AG04449 (cell line): ENCODE data around the gene S100A13.

Experiments
- CTCF ChIA-PET: fragments of 350-600 bp; formaldehyde crosslinking; extraction: SDS; loops from one replicate; lab custom pipeline; 2021; ENCODE audit warnings: antibody characterized with exemption; lab: Yijun Ruan, JAX
- POLR2A ChIA-PET: fragments of 400-600, 350-600 bp; formaldehyde crosslinking; extraction: SDS; loops from one replicate; lab custom pipeline; 2020; ENCODE audit warnings: antibody characterized with exemption, inconsistent platforms; lab: Yijun Ruan, JAX
- DNase-seq: peaks from one replicate; pipeline ENCODE4 v3.0.0-alpha.2; 2010; ENCODE audit warnings: low read depth, low spot score
- H3K4me3 ChIP-seq: 2 replicates; pipeline ENCODE4 v1.5.1; 2011; ENCODE audit warnings: low read depth, mild to moderate bottlenecking, control low read depth, low read length
- TF ChIP-seq, protein P1 (sequence below): IDR thresholded peaks from one replicate; pipeline ENCODE4 v1.5.1; 2011; ENCODE audit warnings: mild to moderate bottlenecking, moderate library complexity, low read length, control low read depth, inconsistent platforms; ENCODE audit not compliant: insufficient read depth; ENCODE audit errors: missing control alignments

Gene S100A13

DNA sequence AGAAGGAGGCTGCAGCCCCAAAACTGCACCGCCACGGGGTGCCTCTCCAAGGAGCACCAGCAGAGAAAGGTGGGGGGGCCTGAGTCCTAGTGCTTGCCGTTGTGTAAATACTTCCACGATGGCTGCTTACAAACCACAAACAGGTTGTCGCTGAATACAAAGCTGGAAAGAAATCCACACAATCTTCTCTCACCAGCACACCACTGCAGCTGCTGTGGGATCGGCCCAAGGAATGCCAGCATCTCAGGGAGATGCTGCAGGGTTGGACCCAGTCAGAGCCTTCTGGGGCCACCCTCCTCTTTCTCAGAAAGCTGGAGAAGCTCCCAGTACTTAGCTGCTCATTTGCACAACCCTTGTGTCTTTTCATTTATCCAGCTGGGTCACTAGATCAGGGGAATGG is 8.1 kb downstream of the S100A13 start:
- H3K4me3 ChIP-seq = no peak overlapping the region
- POLR2A ChIA-PET = interaction anchor here (0.6 to 9.4 kb wide), 5 partner anchors 8 to 87 kb away, joined by 3 to 127 read pairs (median 3); partner anchors contain the start of genes CHTOP, S100A13 and S100A6
- TF ChIP-seq, protein P1, sequence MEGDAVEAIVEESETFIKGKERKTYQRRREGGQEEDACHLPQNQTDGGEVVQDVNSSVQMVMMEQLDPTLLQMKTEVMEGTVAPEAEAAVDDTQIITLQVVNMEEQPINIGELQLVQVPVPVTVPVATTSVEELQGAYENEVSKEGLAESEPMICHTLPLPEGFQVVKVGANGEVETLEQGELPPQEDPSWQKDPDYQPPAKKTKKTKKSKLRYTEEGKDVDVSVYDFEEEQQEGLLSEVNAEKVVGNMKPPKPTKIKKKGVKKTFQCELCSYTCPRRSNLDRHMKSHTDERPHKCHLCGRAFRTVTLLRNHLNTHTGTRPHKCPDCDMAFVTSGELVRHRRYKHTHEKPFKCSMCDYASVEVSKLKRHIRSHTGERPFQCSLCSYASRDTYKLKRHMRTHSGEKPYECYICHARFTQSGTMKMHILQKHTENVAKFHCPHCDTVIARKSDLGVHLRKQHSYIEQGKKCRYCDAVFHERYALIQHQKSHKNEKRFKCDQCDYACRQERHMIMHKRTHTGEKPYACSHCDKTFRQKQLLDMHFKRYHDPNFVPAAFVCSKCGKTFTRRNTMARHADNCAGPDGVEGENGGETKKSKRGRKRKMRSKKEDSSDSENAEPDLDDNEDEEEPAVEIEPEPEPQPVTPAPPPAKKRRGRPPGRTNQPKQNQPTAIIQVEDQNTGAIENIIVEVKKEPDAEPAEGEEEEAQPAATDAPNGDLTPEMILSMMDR = no peak
- CTCF ChIA-PET = interaction anchor here (1.7 to 12.8 kb wide), 7 partner anchors 7 to 124 kb away, joined by 4 to 178 read pairs (median 19); partner anchors contain the start of genes CHTOP, S100A1, S100A13 and S100A16
- DNase-seq = no peak

DNA sequence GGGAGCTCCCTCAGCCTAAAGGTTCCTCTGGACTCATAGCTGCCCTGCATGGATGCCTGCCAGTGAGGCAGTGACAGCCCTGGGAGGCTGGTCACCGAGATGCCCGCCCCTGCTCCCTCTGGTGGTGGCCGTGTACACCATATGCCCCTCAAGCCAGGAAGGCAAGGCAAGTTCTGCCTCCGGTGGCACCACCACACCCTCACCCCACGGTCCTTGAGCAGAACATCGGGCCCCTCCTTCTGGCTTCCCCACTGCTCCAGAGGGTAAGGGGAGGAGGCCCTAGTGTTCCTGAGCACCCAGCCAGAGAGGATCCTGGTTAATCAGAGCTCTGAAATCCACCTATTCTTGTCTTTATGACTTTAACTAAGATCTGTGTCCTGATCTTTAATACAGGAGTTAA is 9.6 kb downstream of the S100A13 start:
- CTCF ChIA-PET = interaction anchor here (0.6 to 12.8 kb wide), 14 partner anchors 10 to 265 kb away, joined by 3 to 178 read pairs (median 4); partner anchors contain the start of genes CHTOP, S100A1 and S100A13
- TF ChIP-seq, protein P1 = peak; percentile 81
- POLR2A ChIA-PET = interaction anchor here (1.3 to 9.4 kb wide), 2 partner anchors 9 to 45 kb away, joined by 4 to 127 read pairs; partner anchors contain the start of gene S100A13
- H3K4me3 ChIP-seq = no peak overlapping the region
- DNase-seq = no peak

DNA sequence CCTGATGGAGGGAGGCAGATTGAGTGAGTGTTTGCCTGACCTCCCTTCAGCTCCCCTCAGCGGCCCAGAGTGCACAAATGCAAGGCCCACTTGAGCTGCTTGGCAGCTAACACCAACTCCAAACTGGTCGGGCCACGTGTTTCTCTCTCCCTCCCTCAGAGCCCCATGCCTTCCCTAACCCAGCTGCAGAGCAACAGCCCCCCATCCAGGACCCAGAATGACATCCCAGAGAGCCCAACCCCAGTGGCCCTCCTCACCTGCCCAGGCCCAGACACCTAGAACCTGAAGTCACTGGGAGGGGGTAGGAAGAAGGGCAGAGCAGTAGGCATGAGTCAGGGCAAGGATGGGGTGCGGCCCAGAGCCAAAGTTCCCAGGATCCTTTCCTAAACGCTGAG is 10.4 kb downstream of the S100A13 start:
- ChIA-PET POLR2A (interaction anchor here (1.3 to 9.4 kb wide), 2 partner anchors 10 to 44 kb away, joined by 4 to 127 read pairs; partner anchors contain the start of gene S100A13), CTCF (interaction anchor here (0.9 to 12.8 kb wide), 8 partner anchors 13 to 108 kb away, joined by 3 to 178 read pairs (median 11); partner anchors contain the start of genes CHTOP, S100A1 and S100A13)
- H3K4me3 ChIP-seq = no peak overlapping the region
- TF ChIP-seq, protein P1 = no peak
- DNase-seq = no peak

DNA sequence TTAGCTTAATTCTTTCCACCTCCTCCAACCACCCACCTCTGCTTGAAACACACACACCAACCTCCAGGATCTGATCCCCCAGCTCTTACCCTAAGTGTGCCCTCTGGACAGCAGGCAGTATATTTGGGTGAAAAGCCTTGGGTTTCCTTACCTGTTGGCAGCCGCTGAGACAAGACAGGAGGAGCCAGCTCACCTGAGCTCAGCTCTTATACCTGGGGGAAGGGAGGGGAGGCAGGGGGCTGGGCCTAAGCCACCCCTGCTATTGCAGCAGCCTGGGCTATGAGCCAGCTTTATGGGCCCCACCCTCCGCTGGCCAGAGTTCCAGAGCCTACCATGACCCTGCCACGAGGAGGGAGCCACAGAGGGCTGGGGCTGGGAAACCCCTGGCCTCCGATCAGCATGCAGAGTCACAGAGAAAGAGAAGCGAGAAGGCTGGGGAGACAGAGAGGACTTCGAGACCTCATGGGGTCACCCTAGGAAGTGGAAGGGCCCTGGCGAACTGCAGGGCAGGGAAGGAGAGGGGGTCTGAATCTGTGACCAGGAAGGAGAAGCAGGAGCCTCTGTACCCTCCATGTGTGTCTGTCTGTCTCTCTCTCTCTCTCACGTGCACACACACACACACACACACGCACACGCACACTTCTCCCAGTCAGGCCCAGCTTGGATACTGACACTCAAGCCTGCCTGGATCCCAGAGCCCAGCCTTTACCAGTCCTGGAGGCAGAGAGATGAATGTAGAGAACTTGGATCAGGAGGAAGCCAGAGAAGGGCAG is 11.0 kb downstream of the S100A13 start, which contains the start of gene S100A14:
Gene S100A14, minus strand, starts transcription at position 182 of the 773 bp plus-strand sequence. CDS start 467 bp downstream, outside the sequence.
- ChIA-PET CTCF (interaction anchor here (1.5 to 12.8 kb wide), 5 partner anchors 14 to 107 kb away, joined by 4 to 178 read pairs (median 93); partner anchors contain the start of genes CHTOP, S100A1 and S100A13), POLR2A (interaction anchor here (9.4 kb wide), 1 partner anchor 10 kb away, joined by 127 read pairs; the partner anchor contains the start of gene S100A13)
- DNase-seq = no peak
- TF ChIP-seq, protein P1 = no peak
- H3K4me3 ChIP-seq = no peak within 1 kb of the TSS

DNA sequence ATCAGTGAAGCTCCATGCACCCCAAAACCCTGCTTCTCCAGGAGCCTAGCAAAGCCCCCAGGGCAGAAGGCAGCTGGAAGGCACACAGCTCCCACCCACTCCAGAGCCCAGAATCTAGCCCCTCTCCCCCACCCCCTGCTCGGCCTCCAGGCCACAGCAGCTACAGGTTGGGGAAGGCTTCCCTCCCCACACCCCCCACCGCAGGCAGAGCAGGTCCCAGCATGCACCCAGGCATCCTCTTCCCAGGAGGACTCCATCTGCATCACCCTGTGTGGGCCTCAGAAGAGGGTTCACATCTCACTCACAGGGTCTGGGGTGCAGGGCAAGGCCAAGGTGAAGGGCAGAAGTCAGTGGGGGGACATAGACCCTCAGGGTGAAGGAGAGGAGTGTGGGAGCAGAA is 11.9 kb downstream of the S100A13 start:
- H3K4me3 ChIP-seq = no peak overlapping the region
- ChIA-PET CTCF (interaction anchor here (1.0 to 12.8 kb wide), 6 partner anchors 14 to 106 kb away, joined by 3 to 178 read pairs (median 58); partner anchors contain the start of genes CHTOP, S100A1 and S100A13), POLR2A (interaction anchor here (0.7 to 9.4 kb wide), 4 partner anchors 9 to 83 kb away, joined by 3 to 127 read pairs (median 6); partner anchors contain the start of gene S100A13)
- TF ChIP-seq, protein P1 = no peak
- no peak for DNase-seq

DNA sequence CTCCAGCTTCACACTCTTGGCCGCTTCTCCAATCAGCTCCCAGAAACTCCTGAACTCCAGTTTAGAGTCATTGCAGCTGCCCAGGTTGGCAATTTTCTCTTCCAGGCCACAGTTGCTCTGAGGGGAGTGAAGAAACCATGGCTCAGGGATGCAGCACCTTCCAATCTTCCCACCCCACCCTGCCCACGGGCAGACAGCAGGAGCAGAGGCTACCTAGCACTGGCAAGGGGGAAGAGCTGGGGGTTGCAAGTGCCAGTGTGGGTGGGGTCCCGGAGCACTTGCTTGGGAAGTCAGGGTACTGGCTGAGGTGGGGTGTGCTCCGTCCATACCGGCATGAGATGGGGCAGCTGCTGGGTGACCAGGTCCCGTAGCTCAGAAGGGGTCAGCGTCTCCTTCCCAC is 12.4 kb downstream of the S100A13 start:
- ChIA-PET CTCF (interaction anchor here (1.0 to 12.8 kb wide), 6 partner anchors 12 to 106 kb away, joined by 3 to 178 read pairs (median 58); partner anchors contain the start of genes CHTOP, S100A1 and S100A13), POLR2A (interaction anchor here (0.7 to 9.4 kb wide), 5 partner anchors 8 to 83 kb away, joined by 3 to 127 read pairs (median 5); partner anchors contain the start of gene S100A13)
- TF ChIP-seq, protein P1 = no peak
- no peak overlapping the region for H3K4me3 ChIP-seq
- no peak for DNase-seq
